GM18526 (cell line): ENCODE results near the gene ST3GAL3.

Experiments used
- POLR2A ChIP-seq: IDR thresholded peaks from 3 replicates; pipeline ENCODE4 v1.6.1; 2011; ENCODE audit not compliant: insufficient read length; ENCODE audit errors: extremely low read depth

Gene ST3GAL3

DNA sequence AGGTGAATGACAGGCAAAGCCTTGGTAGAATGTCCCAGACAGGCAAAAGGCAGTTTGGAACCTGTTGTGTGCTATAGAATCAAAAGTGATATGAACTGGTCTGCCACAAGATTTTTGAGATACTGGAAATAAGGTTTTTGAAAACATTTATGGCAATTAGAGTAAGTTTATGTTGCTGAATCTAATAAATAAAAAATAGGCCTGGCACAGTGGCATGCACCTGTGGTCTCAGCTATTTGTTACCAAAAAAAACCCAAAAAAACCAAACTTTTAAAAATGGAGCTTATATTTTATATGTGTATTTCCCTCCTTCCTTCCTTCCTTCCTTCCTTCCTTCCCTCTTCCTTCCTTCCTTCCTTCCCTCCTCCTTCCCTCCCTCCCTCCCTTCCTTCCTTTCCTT is 149.8 kb downstream of the ST3GAL3 start:
- TF ChIP-seq POLR2A = no peak

DNA sequence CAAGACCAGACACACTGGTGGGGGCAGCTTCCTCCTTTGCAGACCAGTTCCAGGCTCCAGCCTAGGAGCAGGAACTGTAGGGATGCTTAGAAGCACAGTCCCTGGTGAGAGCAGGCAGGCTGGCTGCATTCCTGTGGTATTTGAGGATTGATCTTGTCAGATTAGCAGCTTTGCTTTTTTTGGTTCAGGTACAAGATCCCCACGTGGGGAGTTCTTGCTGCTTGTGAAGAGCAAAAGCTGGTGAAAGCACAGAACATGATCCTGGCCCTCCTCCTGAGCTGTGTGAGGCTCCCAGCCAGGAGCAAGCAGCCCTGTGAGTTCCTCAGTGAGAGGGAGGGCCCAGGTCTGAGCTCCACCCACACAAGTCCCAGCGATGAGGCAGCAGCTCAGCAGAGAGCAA is 151.0 kb downstream of the ST3GAL3 start:
- TF ChIP-seq POLR2A = no peak

DNA sequence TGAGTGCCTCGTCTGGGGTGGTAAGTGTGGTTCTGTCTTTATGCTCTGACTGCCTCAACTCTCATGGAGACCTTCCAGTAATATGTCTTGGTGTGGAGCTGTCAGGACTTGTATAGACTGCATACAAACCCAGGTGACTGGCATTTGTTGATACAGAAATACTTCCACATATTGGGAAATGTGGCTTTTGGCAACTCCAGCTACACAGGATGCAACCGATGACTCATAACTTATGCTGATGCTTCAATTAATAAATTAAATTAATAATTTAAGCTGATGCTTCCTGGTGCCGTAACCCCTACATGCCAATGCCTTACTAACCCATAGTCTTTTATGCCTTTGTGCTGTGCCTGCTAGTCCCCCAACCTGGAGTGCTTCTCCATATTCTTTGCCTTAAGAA is 154.0 kb downstream of the ST3GAL3 start:
- no peak for TF ChIP-seq POLR2A

DNA sequence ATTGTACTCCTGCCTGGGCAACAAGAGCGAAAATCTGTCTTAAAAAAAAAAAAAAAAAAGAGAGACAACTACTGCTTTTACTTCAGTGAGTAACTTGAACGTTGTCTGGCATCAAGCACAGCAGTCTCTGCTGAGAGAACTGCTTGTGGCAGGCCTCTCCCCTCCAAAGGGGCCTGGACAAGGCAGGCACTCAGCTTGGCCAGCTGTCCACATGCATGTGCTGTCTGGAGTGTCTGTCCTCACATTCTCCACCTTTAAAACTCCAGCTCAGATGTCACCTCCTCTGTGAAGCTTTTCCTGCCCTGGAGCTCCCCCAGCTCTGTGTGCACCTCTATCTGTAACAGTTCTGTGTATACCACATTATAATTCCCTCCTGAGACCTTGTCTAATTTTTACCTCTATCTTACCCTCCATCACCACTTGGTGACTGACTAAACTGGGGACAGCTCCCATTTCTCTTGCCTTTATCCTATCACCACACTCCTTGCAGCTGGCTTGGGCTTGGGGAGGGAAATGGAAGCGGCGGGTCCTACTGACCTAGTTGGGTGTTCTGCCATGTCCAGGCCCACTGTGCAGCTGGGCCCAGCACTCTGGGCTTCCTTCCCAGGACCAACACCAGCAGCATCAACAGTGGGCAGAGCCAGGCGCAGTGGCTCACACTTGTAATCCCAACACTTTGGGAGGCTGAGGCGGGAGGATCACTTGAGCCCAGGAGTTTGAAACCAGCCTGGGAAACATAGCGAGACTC is 154.8 kb downstream of the ST3GAL3 start:
- no peak for TF ChIP-seq POLR2A

DNA sequence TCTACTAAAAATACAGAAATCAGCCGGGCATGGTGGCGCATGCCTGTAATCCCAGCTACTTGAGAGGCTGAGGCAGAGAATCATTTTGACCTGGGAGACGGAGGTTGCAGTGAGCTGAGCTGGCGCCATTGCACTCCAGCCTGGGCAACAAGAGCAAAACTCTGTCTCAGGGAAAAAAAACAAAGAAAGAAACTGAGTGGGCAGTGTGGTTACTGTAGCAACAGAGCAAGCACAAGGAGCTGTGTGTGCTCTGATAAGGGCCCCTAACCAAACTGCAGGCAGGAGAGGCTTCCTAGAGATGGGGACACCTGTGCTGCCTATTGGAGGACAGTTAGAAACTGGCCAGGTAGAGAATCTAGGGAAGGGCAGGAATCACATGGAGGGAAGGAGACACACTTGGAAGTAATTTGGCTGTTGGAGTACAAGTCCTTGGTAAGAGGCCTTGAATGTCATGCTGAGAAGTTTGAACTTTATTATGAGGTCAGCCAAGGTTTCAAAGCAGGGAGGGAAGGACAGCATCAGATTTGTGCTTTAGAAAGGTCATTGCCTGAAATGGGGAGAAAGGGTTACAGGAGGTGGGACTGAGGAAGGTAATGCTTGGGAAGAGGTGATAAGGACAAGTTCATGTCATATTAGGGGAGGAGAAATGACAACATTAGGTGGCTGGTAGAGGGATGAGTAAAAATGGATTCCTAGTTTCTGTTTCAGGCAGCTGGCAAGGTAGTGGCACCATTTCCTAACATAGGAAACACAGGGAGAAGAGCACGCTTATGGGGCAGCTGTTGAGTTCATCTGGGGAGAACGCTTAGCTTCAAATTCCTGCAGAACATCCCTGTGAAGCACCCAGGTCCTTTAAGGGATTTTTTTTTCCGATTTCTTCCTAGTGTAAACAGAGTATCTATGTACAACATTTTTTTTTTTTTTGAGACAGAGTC is 157.0 kb downstream of the ST3GAL3 start:
- TF ChIP-seq POLR2A = no peak

DNA sequence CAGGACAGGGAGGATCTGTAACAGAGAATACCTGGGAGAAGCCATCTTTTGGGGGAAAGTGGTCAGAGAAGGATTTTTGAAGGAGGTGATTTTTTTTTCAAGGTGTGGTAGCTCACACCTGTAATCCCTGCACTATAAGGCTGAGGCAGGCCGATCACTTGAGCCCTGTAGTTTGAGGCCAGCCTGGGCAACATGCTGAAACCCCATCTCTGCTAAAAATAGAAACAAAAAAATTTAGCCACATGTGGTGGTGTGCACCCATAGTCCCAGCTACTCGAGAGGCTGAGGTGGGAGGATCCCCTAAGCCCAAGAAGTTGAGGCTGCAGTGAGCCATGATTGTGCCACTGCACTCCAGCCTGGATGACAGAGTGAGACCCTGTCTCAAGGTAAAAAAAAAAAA is 158.9 kb downstream of the ST3GAL3 start:
- no peak for TF ChIP-seq POLR2A

DNA sequence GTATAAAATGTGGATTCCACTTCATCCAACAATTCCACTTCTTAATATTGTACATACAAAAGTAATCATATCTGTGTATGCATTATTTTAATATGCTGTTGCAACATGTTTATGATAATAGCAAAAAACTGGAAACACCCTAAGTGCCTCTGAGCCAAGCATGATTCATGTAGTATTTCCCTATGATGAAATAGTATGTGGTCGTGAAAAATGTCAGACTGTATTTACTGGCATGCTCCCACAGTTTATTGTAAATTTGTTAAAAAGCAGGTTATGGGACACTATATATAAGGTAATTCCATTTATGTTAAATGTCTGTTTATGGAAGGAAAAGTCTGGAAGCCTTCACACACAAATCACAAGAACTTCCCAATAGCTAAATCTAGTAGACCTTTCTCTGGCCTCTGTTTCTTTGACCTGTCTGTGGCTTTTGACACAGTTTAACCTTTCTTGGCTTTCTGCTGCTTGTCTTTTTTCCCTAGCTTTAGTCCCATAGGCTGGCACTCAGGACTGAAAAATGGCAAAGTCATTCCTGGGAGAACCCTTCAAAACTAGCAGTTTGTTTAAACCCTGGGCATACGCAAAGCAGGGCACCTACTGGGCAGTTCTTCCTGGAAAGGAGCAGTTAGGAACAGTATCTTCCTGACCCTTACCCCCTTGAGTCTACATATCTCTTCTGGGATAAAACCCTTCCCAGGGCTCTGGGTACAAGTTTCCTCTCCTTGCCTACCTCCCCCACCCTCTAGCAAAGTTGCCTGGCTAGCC is 160.8 kb downstream of the ST3GAL3 start:
- TF ChIP-seq POLR2A = no peak

DNA sequence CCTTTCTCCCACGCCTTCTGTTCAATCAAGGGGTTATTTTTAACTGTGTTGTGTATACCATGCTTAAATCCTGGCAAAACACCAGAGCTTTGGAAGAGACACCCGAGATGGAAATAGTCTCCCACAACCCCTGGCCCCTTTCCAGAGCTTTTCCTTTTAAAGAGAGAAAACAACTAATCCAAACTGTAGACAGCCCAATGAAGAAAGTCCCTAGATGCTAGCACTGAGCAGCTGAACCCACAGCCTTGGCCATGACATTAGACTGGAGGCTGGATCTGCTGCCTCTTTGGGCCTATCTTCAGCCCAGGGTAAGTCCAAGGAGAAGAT is 161.4 kb downstream of the ST3GAL3 start:
- TF ChIP-seq POLR2A = no peak

DNA sequence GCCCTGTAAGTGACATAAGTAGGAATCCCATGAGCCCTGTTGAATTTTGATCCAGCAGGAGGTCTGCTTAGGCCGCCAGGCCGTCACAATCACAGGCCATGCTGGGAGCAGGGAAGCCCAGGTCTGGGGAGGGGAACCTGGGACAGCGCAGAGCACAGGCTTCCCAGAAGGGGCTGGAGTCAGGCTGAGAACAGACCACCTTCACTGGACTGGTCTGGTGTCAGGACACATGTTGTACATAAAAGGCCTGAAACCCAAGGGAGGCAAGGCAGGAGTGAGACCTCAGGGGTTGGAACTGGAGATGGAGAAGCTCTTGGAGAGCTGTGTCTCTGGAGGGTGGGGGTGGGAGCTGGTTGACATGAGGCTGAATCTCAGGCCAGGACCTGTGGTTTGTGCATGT is 163.0 kb downstream of the ST3GAL3 start:
- no peak for TF ChIP-seq POLR2A

DNA sequence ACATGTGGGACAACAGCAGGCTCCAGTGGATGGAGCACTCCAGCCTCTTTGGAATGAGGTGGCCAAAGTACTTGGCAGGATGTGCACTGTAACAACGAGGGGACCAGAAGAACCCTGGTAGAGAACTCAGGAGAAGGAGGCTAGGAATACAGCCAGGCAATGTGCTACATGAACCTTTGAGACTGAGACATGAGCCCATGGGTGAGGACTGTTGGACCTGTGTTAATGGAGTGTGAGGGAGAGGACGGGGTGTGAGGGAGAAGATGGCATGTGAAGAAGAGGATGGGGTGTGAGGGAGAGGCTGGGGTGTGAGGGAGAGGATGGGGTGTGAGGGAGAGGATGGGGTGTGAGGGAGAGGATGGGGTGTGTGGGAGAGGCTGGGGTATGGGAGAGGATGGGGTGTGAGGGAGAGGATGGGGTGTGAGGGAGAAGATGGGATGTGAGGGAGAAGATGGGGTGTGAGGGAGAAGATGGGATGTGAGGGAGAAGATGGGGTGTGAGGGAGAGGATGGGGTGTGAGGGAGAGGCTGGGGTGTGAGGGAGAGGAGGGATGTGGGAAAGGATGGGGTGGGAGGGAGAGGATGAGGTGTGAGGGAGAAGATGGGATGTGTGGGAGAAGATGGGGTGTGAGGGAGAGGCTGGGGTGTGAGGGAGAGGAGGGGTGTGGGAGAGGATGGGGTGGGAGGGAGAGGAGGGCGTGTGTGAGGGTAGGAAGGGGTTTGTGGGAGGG is 164.0 kb downstream of the ST3GAL3 start:
- no peak for TF ChIP-seq POLR2A

DNA sequence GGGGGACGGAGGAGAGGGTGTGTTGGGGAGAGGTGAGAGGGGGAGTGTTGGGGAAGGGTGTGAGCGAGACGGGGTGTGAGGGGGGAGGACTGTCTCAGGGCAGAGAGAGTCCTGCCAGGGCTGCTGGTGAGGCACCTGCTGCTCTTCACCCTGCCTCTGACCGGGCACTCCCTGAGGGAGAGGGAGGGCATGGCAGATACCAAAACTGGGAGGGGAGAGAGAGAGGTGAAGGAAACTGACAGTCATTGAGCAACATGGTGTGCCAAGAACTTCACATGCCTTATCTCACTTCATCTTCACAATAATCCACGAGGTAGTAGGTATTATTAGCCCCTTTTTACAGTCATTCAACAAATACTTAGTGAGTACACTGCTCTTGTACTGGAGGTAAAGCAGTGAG is 164.9 kb downstream of the ST3GAL3 start:
- TF ChIP-seq POLR2A = no peak

DNA sequence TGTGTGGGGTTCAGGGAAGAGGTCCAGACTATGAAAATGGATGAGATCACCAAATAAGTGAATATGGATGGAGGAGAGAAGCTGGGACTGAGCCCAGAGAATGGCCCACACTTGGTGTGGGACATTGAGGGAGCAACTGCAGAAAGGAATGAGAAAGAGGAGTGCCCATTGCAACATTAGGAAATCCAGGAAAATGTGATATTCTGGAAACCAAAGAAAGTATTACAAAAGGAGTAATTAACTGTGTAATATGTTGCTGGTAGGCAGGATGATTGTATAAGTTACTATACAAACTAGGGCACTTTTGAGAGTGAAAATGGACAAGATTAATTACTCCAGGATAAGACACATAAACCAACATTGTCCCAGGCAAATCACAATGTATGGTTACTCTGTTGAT is 166.5 kb downstream of the ST3GAL3 start:
- no peak for TF ChIP-seq POLR2A

DNA sequence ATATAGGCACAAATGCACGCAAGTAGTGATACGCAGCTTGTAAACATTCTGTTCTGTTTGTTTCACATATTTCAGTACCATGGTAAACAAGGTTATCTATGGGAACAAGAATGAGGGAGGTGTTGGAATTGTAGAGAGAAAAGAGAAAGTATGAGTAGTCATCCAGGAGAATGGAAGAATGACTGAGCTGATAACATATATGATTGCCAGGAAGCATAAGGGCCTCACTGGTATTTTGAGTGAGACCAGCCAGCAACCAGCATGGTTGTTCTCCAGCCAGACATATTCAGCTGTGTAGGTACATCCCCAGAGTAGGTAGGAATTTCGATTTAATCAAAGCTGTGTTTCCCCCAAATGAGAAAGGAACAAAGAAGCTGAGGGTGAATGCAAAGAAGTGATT is 167.4 kb downstream of the ST3GAL3 start:
- TF ChIP-seq POLR2A = no peak

DNA sequence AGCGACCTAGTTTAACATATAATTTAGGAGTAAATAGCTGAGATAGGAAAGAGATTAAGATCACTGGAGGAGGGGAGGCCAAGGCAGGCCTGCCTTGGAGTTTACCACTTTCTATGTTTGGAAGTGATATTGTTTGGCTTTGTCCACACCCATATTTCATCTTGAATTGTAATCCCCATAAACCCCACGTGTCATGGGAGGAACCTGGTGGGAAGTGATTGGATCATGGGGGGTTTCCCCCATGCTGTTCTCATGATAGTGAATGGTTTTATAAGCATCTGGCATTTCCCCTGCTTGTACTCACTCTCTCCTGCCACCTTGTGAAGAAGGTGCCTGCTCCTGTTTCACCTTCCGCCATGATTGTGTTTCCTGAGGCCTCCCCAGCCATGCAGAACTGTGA is 168.0 kb downstream of the ST3GAL3 start:
- TF ChIP-seq POLR2A = no peak

DNA sequence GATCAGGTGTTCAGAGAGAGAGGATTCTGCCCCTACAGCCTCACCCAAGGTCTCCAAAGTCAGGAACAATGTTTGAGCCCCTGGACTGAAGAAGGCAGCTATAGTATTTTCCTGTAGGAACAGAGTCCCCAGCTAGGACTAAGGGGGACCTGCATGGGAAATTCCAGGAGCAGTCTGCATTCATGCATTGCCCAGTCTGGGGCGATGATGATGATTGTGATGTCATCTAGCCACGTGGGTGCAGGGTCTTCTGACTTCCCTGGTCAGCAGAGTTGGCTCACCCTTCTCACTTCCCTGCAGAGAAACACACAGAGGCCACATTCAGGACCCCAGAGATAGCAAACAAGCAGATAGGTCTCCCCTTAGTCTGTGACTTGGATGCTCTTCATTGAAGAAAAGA is 169.8 kb downstream of the ST3GAL3 start:
- TF ChIP-seq POLR2A = no peak

DNA sequence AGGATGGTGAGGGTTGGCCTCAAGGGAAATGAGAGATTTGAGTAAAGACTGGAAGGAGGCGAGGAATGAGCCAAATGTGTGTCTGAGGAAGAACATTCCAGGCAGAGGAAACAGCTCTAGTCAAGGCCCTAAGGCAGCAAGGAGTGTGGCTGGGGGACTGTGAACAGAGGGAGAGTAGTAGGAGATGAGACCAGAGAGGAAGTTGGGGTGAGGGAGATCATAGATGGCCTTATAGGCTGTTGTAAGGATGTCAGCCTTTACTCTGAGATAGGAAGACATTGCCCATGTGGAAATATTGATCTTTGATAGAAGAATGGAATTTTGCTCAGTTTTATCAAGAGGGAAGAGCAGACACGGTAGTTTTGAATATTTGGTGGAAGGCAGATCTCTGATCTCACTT is 171.1 kb downstream of the ST3GAL3 start:
- TF ChIP-seq POLR2A = no peak

DNA sequence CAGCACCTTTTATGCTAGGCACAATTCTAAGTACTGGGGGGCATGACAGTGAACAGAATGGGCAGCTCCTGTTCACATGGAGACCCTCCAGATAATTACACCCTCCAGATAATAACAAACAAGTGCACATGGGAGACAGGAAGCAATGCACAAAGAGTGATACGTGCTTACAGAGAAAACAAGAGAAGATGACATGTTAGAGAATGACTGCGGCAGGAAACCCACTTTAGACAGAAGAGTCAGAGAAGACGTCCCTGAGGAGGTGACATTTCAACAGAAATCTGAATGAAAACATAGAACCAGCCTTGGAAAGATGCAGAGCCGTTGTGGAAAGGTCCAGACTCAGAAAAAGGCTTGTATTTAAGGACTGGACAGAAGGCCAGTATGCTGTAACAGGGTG is 171.5 kb downstream of the ST3GAL3 start:
- no peak for TF ChIP-seq POLR2A
